Gastroesophageal sphincter (tissue), 4 donors: Measurements from ENCODE around the gene SLC35B3. TPM values are rescaled to one million over a fixed set of nuclear protein-coding genes. Genes with fewer than 3 reads are reported as not detected.
"Not testable (repeated sequence)": the region's sequence is repeated elsewhere in the genome, so short reads cannot be mapped to it uniquely, and the experiment has no call there.

Experiments
- ATAC-seq: fragments of 150-250 bp; one replicate; pipeline ENCODE4 v1.9.1; 2016; ENCODE audit warnings: mild to moderate bottlenecking, moderate library complexity
- H3K27ac ChIP-seq, 4 donors: fragments of 200-600 bp; sonication (generic) in 3 of 4; 1 replicate in 3 of 4; 2 replicates in 1 of 4; pipeline ENCODE4 v1.5.1; 2016 to 2019
- H3K27me3 ChIP-seq: fragments of 200-600 bp; sonication (generic); one replicate; pipeline ENCODE4 v1.5.1; 2019
- H3K36me3 ChIP-seq, 2 donors: fragments of 200-600 bp; sonication (generic); one replicate each; pipeline ENCODE4 v1.5.1; 2019; ENCODE audit warnings: control low read depth in 1 of 2
- H3K4me1 ChIP-seq, 3 donors: fragments of 200-600 bp; sonication (generic); 1 replicate in 2 of 3; 2 replicates in 1 of 3; pipeline ENCODE4 v1.5.1; 2016 to 2019; ENCODE audit warnings: control low read depth in 2 of 3
- H3K4me3 ChIP-seq, 2 donors: fragments of 200-600 bp; sonication (generic); one replicate each; pipeline ENCODE4 v1.5.1; 2019; ENCODE audit warnings: mild to moderate bottlenecking in 1 of 2, moderate library complexity in 1 of 2
- H3K9me3 ChIP-seq, 3 donors: fragments of 200-600 bp; sonication (generic); one replicate each; pipeline ENCODE4 v1.5.1; 2017 to 2019; ENCODE audit warnings: control low read depth in 2 of 3
- EP300 ChIP-seq: sonication (generic); formaldehyde crosslinking; IDR thresholded peaks from one replicate; pipeline ENCODE4 v1.6.1; 2017; ENCODE audit warnings: antibody characterized with exemption, mild to moderate bottlenecking
- POLR2A ChIP-seq, 2 donors: fragments of 450-650 bp; IDR thresholded peaks; one replicate each; pipeline ENCODE4 v1.6.1; 2017; ENCODE audit warnings: antibody characterized with exemption in 2 of 2, mild to moderate bottlenecking in 2 of 2, moderate library complexity in 1 of 2
- POLR2AphosphoS5 ChIP-seq: sonication (generic); formaldehyde crosslinking; IDR thresholded peaks from one replicate; pipeline ENCODE4 v1.6.1; 2017; ENCODE audit warnings: antibody characterized with exemption
- WGBS, 2 donors: methylation state at CpG; one replicate each; pipeline ENCODE4 v1.1.5; 2018; ENCODE audit warnings: low coverage in 1 of 2; 5-methylcytosine and 5-hydroxymethylcytosine counted together
- total RNA-seq, 4 donors: library from RNA; depleted of rRNA; stranded (reverse); fragments of >200 nt; gene quantifications; one replicate each; pipeline ENCODE4 v1.1.0, GENCODE V29; 2016
- TF ChIP-seq, protein P1 (sequence below), 4 experiments: fragments of 200-600 bp in 2 of 4; fragments of 450-650 bp in 2 of 4; sonication (generic) in 1 of 4; IDR thresholded peaks; one replicate each; pipeline ENCODE4 v1.5.1; 2017 to 2019; ENCODE audit warnings: antibody characterized with exemption in 4 of 4, mild to moderate bottlenecking in 2 of 4, moderate library complexity in 2 of 4

The SLC35B3 gene
- total RNA-seq, 4 donors from 2014 or later, result 10.2 to 17.6 (median 13.7) TPM

GRCh38 chr6:8468552-8469356, 33.4 kb upstream of the SLC35B3 start:
- Histone ChIP-seq H3K27ac (no peak overlapping the region), H3K4me3 (no peak overlapping the region), H3K27me3 (no peaks in the 10 kb centered on the region), H3K36me3 (no peaks in the 10 kb centered on the region), H3K9me3 (no peaks in the 10 kb centered on the region), H3K4me1 (no peaks in the 10 kb centered on the region)
- 52 to 63% methylated on average over 6 of the region's 6 CpGs for whole genome bisulfite sequencing, 2 donors
- TF ChIP-seq EP300, result no peak
- TF ChIP-seq, protein P1, sequence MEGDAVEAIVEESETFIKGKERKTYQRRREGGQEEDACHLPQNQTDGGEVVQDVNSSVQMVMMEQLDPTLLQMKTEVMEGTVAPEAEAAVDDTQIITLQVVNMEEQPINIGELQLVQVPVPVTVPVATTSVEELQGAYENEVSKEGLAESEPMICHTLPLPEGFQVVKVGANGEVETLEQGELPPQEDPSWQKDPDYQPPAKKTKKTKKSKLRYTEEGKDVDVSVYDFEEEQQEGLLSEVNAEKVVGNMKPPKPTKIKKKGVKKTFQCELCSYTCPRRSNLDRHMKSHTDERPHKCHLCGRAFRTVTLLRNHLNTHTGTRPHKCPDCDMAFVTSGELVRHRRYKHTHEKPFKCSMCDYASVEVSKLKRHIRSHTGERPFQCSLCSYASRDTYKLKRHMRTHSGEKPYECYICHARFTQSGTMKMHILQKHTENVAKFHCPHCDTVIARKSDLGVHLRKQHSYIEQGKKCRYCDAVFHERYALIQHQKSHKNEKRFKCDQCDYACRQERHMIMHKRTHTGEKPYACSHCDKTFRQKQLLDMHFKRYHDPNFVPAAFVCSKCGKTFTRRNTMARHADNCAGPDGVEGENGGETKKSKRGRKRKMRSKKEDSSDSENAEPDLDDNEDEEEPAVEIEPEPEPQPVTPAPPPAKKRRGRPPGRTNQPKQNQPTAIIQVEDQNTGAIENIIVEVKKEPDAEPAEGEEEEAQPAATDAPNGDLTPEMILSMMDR (IDR thresholded peaks at IDR 0.05), result no peak
- TF ChIP-seq POLR2A (IDR thresholded peaks at IDR 0.05), result no peak
- TF ChIP-seq POLR2AphosphoS5, result no peak
- no peak for ATAC-seq

DNA sequence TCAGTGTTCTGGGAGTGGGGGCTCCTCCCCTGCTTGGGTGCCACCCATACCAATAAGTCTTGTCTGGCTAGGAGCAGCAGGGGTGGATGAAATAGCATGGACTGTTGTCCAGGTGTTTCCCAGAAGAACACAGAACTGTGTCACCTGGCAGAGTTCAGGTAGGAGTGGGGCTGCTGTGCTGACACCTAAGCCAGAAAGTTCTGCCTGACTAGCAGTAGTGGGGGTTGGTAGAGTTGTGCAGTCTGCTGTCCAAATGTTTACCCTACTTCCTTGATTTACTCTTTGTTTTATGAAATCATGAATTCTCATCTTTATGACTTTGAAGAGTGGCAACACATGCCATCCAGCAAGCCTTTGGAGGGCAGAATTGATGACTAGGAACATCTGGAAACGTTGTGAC, 27.3 kb upstream of the SLC35B3 start:
- TF ChIP-seq POLR2A (IDR thresholded peaks at IDR 0.05) (no peak), EP300 (no peak), POLR2AphosphoS5 (no peak)
- TF ChIP-seq, protein P1 (IDR thresholded peaks at IDR 0.05), result no peak
- Histone ChIP-seq H3K27ac (no peak overlapping the region), H3K4me3 (no peak overlapping the region), H3K4me1 (no peaks in the 10 kb centered on the region), H3K27me3 (no peaks in the 10 kb centered on the region), H3K36me3 (no peaks in the 10 kb centered on the region), H3K9me3 (no peaks in the 10 kb centered on the region)
- no peak for ATAC-seq
- 29 to 53% methylated on average over 1 of the region's 1 CpG for WGBS, 2 donors

DNA sequence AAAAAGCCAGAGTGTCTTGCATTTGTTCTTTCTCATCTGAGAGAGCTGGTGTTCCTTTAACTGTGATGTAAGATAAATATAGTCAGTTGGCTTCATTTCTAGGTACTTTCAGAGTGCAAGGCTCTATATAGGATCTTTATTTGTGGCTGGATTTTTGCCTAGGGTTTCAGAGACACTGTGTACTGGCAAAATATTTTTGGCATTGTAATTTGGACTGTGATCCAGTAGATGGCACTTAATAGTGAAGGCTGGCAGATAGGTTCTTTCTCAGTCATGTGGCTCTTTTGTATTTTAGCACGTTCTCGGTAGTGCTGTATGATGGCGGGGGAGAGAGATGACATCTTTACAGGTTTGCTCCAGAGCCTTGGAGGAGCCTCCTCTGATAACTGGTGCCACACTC, 26.8 kb upstream of the SLC35B3 start:
- H3K27ac ChIP-seq, result no peak overlapping the region
- H3K4me3 ChIP-seq, result no peak overlapping the region
- no peaks in the 10 kb centered on the region for H3K36me3 ChIP-seq
- no peaks in the 10 kb centered on the region for H3K9me3 ChIP-seq
- H3K4me1 ChIP-seq, result no peaks in the 10 kb centered on the region
- H3K27me3 ChIP-seq, result no peaks in the 10 kb centered on the region
- ATAC-seq, result no peak
- 80% methylated on average over 1 of the region's 3 CpGs; no CpG with 5 or more reads in 1 of the 2 donors for WGBS, 2 donors
- TF ChIP-seq POLR2A (IDR thresholded peaks at IDR 0.05) (no peak), POLR2AphosphoS5 (no peak), EP300 (no peak)
- TF ChIP-seq, protein P1 (IDR thresholded peaks at IDR 0.05), result no peak

DNA sequence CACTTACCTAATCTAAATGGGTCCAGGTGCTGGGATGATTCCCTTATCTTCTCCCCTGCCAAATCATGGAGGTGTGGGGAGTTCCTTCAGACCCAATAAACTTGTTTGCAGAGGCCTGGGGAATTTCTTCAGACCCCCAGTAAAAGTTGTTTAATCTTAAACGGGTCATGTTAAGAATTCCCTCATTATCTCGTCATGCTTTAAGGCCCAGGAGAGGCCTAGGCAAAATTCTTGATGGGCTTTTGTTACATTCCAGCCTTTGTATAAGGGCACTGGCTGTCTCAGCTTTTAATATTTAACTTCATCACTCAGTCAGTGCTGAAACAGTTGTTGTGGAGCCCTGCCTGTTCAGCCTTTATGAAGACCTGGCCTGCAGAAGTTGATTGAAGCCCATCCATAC, 11.0 kb upstream of the SLC35B3 start:
- ATAC-seq, result no peak
- Histone ChIP-seq H3K27me3 (no peaks in the 10 kb centered on the region), H3K4me3 (no peak overlapping the region), H3K4me1 (no peaks in the 10 kb centered on the region), H3K36me3 (peaks cover 0 to 5% of the 10 kb centered on the region in 2 donors), H3K9me3 (no peaks in the 10 kb centered on the region), H3K27ac (no peak overlapping the region)
- no peak for TF ChIP-seq POLR2AphosphoS5
- WGBS, 2 donors, result 20 to 46% methylated on average over 1 to 2 of the region's 2 CpGs

GRCh38 chr6:8445930-8446329, 10.6 kb upstream of the SLC35B3 start:
- H3K27me3 ChIP-seq, ATAC-seq, H3K9me3 ChIP-seq, H3K36me3 ChIP-seq, H3K27ac ChIP-seq, H3K4me1 ChIP-seq, H3K4me3 ChIP-seq: not testable (repeated sequence)
- 70 to 81% methylated on average over 3 to 4 of the region's 4 CpGs for WGBS, 2 donors

- H3K4me3 ChIP-seq, result no peak overlapping the region
- WGBS, 2 donors, result 63 to 86% methylated on average over 1 of the region's 1 CpG
- no peaks in the 10 kb centered on the region for H3K9me3 ChIP-seq
- H3K36me3 ChIP-seq, result peaks cover 0 to 5% of the 10 kb centered on the region in 2 donors
- TF ChIP-seq POLR2AphosphoS5, result no peak
- TF ChIP-seq EP300, result no peak
- no peak for TF ChIP-seq POLR2A (IDR thresholded peaks at IDR 0.05)
- TF ChIP-seq, protein P1 (IDR thresholded peaks at IDR 0.05), result no peak
- H3K27me3 ChIP-seq, result no peaks in the 10 kb centered on the region
- ATAC-seq, result no peak
- no peak overlapping the region for H3K27ac ChIP-seq
- no peaks in the 10 kb centered on the region for H3K4me1 ChIP-seq
Measured at GRCh38 chr6:8442150-8442549, 6.8 kb upstream of the SLC35B3 start.
